NCI-H2196 treated with DMSO at 0.1 percent for 48 hours (cell line): Measurements from ENCODE around the gene CBS.
"Not testable (repeated sequence)": the region's sequence is repeated elsewhere in the genome, so short reads cannot be mapped to it uniquely, and the experiment has no call there.

Experiments used
- DNase-seq: peaks from one replicate; lab custom pipeline; 2025; ENCODE audit not compliant: unreplicated experiment; lab: John Stamatoyannopoulos, UW

CBS gene

GRCh38 chr21:43027846-43028731, 47.5 kb downstream of the CBS start:
- no peak for DNase-seq

GRCh38 chr21:43025636-43026180, 49.9 kb downstream of the CBS start:
- DNase-seq, result no peak

- no peak for DNase-seq
Observed at GRCh38 chr21:43024439-43025136, 51.0 kb downstream of the CBS start.

- DNase-seq, result no peak
Observed at GRCh38 chr21:43023175-43023574, 52.5 kb downstream of the CBS start.

- DNase-seq, result no peak
Observed at GRCh38 chr21:43021756-43022600, 53.7 kb downstream of the CBS start.

- DNase-seq, result no peak
Observed at GRCh38 chr21:43021191-43021590, 54.4 kb downstream of the CBS start.

- DNase-seq, result no peak
Observed at GRCh38 chr21:43020771-43021170, 54.9 kb downstream of the CBS start.

- DNase-seq, result no peak
Observed at GRCh38 chr21:43020177-43020576, 55.5 kb downstream of the CBS start.

- no peak for DNase-seq
Observed at GRCh38 chr21:43018519-43018918, 57.1 kb downstream of the CBS start.

GRCh38 chr21:43016728-43017127, 58.9 kb downstream of the CBS start:
- DNase-seq, result no peak

GRCh38 chr21:43015906-43016540, 59.6 kb downstream of the CBS start:
- no peak for DNase-seq

GRCh38 chr21:43012596-43012995, 63.0 kb downstream of the CBS start:
- no peak for DNase-seq

GRCh38 chr21:43006874-43007208, 68.8 kb downstream of the CBS start:
- DNase-seq, result no peak

GRCh38 chr21:43006051-43006873, 69.4 kb downstream of the CBS start:
- DNase-seq, result not testable (repeated sequence)

GRCh38 chr21:43005635-43006034, 70.0 kb downstream of the CBS start:
- DNase-seq, result no peak

GRCh38 chr21:43004926-43005325, 70.7 kb downstream of the CBS start:
- DNase-seq, result no peak
